Activated naive CD4-positive, alpha-beta T cell treated with anti-CD3 and anti-CD28 coated beads, Interleukin-2, amount 50 U/mL, for 16 hours (primary cell): Measurements from ENCODE around the gene PLXDC1.
A peak's percentile ranks its signal among the peaks of the same experiment; 100 is the strongest.

Source experiments
- DNase-seq: peaks from one replicate; pipeline ENCODE4 v3.0.0-alpha.2; 2020

Gene PLXDC1

DNA sequence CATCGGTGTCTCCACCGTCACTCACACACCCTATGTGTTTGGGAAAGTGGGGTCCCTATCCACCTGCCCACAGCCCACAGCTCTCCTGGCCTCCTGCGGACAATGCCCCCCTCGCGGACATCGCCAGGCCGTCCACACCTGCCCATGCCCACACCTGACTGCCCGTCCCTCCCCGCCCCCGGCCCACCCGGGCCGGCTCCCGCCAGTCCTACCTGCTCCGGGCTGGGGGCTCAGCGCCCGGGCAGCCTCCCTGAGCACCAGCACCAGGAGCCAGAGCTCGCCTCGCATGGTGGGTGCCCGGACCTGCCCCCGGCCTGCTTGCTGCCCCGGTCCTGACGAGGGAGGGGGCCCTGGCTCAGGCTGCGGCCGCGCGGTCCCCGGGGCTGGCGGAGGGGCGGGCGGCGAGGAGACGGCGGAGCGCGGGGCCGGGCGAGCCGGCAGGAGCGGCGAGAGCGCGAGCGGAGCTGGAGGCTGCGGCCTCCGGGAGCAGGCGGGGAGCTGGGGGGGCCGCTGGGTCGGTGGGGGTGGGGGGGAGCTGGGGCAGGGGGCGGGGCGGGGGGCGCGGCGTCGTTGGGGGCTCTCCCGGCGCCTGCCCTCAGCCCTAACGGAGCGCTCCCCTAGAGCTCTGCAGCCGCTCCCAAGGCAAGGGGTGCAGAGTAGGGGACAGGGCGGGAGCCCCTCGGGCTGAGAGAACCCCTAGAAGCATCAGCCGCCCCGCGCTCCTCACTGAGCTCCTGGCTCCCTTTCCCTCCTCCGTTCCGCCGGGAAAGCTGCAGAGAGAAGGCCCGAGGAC, at the start of gene PLXDC1:
TSS of gene PLXDC1 (minus strand) at position 488 of the 793 bp plus-strand sequence. CDS start at position 288, 200 bp downstream.
- peak; percentile 23 for DNase-seq

DNA sequence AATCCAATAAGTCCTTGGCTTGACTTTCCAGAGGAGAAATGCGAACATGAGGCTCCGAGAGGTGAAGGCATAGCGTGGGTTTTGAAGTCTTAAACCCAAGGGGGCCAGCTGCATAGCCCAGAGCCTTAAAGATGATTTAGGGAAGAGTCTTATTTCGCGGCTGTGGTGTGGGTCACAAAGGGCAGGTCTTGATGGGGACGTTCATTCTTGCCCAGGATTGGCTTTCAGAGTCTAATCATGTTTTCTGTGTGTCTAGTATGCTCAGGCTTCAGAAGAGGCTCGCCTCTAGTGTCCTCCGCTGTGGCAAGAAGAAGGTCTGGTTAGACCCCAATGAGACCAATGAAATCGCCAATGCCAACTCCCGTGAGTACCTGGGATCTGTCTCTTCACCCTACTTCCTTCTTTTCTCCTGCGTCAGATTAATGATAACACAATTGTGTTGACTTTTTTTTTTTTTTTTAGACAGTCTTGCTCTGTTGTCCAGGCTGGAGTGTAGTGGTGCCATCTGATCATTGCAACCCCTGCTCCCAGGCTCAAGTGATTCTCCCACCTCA, 49.6 kb upstream of the PLXDC1 start:
- DNase-seq: no peak

DNA sequence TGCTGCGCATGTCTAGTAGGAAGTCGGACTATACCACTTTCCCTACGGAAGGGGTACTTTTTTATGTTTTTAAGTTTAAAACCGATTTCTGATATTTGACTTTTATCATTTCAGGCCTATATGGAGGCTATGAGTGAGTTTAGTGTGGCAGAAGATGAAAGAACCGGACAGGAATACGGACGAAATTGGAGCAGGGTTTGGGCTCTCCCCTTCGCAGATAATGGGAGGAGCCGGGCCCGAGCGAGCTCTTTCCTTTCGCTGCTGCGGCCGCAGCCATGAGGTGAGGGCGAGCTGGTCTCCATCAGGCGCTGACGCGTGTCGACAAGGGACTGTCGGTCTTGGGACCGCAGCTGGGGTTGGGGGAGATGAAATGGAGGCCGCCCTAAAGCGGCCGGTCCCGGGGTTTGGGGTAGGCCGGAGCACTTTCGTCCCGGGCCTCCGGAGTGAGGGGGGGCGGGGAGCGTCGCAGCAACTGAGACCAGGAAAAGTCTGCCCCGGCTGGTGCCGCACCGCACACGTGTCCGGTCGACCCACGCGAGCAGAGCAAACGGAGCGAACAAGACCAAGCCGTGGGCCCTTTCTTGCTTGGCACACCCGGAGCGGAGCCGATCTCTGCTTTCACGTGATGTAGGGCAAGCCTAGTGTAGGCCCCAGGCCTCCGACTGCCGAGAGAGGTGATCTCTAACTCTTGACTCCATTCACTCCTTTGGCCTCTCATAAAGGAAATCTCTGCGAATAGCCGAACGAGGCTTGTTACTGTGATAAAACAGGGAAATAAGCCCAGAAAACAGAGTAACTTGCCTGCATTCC, 48.8 kb upstream of the PLXDC1 start, which contains the start of gene RPL19:
TSS of gene RPL19 (plus strand) at position 214 of the 810 bp plus-strand sequence. CDS start at position 276, 62 bp downstream.
- DNase-seq: peak; percentile 81

GRCh38 chr17:39199820-39200069, 48.3 kb upstream of the PLXDC1 start:
- DNase-seq: peak; percentile 88

GRCh38 chr17:39198186-39198566, 46.7 kb upstream of the PLXDC1 start:
- DNase-seq: no peak

DNA sequence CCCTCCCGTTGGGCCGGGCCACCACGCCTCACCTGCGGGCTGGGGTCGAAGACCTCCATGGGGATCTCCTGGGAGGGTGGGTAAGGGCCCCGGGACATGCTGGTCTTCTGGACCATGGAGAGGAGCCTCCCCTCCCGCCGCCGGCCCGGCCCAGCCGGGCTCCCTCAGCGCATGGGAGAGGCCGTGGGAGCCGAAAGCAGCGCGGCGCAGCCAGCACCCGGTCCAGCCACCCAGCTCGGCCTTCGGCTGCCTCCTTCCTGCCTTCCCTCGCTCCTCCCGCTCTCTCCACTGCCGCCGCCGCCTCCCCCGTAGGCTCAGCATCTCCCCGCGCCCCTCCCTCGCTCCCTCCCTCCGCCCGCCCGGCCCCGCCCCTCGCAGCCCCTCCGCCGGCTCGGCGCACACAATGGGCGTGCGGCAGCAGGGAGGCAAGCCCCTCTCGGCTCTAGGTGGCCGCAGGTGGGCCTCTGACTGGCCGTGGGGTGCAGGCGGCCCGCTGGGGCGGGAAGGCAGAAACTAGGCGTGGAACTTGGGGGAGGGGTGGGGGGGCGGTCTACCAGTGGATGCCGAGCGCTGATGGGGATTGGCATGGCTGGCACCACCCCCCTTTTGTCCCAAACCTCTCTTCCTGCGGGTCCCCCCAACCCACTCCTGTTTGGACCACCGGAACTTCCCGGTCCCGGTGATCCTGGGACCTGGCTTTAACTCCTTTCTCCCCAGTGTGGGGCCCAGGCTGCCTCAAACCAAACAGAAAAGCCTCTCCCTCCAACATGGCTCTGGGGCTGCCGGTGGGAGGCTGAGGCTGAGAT, 46.1 kb upstream of the PLXDC1 start, which contains the start of gene CACNB1:
TSS of gene CACNB1 (minus strand) at position 290 of the 806 bp plus-strand sequence. CDS start at position 116, 174 bp downstream.
- peak; percentile 67 for DNase-seq

DNA sequence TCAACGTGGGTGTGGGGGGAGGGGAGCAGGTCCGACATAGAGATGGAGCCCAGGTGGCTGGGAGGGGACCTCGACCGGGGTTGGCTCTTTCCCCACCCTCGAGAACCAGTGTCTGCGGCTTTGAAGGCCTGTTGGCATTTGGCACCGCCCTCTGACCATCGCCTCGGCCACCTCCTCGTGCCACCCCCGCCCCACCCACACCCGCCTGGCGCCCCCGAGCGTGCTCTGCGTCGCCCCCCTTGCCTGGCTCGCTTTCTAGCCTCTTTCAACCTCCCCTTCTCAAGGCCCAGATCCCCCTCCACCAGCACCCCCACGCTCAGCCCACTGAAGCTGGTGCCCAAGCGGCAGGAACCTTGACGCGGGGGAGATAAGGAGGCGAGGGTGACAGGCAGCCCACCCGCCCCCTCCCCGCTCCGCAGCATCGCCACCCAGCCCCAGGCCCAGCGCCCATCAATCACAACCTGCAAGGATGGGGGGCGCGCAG, 45.4 kb upstream of the PLXDC1 start:
- DNase-seq: no peak

GRCh38 chr17:39196241-39196807, 44.9 kb upstream of the PLXDC1 start:
- no peak for DNase-seq

DNA sequence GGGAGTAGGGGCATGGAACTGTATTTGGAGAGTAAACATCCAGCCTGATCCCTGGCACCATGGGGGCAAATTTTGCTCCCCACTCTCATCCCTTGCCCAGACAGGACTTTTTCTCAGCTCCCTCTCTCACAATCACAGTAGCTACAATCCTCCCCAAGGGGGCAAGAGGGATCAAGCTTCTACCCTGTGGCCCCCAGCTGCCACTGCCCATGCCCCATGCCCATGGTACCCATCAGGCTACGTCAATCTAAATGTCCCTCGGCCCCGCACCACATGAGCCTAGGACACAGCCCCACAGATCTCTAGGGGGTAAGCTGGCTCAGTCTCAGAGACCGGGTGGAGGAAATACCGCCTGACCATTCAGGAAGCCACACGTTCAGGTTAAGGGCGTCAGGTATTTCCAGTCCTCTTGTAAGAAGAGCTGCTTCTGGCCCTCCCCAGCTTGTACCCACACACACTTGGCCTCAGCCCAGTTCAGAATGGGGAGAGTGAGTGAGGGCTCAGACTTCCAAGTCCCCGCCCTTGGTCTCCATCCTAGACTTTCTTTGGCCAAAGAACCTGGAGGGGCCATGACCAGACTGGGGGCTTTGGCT, 44.2 kb upstream of the PLXDC1 start:
- DNase-seq: no peak

GRCh38 chr17:39194985-39195524, 43.6 kb upstream of the PLXDC1 start:
- no peak for DNase-seq

DNA sequence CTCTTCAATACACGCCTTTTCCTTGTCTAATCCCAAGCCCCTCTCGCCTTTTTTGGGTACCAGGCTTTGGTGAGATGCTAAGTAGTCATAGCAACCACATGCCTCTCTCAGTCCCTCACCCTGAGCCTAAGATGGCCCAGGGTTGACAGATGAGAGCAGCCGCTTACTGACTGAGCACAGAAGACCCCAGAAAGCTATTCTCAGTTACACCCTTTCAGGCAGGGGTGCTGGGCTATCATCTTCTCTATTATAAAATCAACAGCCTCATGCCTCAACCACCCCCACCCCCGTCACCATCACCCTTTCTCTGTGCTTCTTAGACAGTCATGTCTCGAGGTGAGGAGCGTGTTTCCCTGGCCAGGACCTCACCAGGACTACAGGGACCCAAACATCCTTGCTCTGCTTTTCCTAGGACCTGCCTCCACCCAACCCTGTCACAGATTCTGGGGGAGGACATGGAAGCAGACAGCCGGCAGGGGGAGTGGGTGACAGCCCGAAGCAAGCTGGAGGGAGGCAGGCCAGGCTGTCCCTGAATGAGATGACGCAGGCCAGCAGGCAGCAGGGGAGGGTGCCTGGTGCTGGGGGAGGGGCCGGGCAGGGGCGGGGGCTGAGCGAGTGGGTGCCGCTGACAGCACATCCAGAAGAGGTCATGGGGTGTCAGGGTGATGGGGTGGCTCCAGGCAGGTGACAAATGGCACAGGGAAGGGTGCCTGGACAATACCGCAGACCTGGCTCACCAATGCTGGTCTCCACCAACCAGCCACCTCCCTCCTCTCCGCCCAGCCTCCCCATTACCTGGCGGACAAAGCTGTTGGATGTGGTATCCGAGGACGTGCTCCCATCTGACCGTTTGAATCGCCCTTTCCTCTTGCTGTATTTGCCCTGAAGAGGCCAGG, 42.9 kb upstream of the PLXDC1 start:
- DNase-seq: no peak

DNA sequence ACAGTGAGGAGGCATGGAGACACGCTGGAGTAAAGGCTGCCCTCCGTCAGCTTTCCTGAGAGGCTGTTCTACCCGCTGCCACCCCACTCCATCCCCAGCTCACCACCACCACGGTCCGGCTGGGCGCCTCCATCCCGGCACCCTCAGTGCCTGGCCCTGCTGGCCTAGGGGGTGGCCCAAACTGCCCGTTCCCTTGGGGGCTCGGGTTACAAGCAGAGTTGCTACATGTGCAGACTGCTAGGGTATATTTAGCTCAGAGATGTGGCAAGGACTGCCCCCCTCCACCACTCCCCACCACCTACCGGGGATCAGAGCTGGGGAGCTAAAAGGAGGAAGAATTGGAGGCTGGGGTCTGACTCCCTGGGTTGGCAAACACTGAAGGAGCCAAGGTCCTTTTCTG, 41.9 kb upstream of the PLXDC1 start:
- DNase-seq: no peak

GRCh38 chr17:39192901-39193300, 41.5 kb upstream of the PLXDC1 start:
- no peak for DNase-seq

GRCh38 chr17:39191750-39192510, 40.5 kb upstream of the PLXDC1 start:
- no peak for DNase-seq

DNA sequence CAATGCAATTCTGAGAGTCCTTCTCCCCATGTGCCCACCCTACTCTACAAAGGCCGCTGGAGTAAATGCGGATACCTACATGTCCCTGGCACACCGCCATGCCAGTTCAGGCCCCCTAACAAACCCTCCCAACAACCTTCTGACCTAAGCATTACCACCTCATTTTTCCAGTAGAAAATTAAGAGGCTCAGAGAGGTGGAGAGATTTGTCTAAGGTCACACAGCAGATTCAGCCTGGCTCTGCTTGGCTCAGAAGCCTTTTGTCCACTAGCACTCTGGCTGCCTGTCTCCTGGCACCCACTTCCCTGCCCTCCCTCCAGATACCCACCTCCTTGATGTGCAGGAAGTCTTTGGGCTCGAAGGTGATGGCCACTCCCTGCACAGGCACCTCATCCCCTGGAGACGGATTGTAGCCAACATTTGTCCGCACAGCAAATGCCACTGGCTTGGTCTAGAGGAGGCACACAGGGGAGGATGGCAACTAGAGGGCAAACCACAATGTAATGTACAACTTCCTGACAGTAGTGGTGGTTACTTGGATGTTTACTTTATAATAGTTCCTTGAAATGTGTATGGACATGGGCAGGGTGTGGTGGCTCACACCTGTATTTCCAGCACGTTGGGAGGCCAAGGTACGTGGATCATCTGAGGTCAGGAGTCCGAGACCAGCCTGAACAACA, 35.9 kb upstream of the PLXDC1 start:
- no peak for DNase-seq

DNA sequence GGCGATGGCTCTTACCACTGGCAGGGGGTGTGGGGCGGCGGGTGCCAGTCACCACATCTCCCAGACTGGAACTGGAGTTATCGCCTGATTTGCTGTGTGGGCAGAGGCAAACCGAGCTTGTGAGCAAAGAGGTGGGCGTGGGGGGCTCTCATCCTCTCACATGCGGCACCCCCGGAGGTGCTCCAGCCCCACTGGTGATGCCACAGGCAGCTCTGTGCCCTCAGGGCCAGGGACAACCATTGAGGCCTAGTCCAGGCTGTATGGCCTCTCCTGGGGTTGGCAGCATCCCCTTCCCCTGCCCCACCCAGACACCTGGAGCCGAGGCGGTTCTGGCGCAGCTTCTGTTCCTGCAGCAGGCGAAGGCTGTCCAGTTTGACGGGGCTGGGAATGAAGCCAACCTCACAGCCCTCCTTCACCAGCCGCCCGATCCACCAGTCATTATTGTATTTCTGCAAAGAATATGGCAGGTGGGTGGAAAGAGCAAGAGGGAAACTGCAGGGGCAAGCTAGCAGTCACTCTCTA, 35.1 kb upstream of the PLXDC1 start:
- DNase-seq: no peak

GRCh38 chr17:39183720-39184119, 32.3 kb upstream of the PLXDC1 start:
- no peak for DNase-seq

- DNase-seq: no peak
These were observed 31.6 kb upstream of the PLXDC1 start for GRCh38 chr17:39183045-39183444.

DNA sequence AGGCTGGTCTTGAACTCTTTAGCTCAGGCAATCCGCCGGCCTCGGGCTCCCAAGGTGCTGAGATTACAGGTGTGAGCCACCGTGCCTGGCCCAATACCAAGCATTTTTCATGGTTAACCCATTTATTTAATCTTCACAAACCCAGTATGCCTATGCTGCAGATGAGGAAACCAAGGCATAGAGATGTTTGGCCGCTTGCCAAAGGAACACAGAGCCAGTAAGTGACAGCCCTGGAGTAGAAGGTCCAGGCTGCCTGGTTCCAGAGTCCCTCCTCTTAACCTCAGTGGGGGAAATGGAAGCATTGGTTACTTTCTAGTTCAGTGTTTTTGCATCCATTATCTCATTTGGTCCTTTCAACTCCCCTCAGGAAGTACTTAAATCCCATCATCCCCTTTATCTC, 29.9 kb upstream of the PLXDC1 start:
- DNase-seq: no peak
